Panc1 (cell line): ENCODE data around the gene CRADD. TPM values are rescaled to one million over a fixed set of nuclear protein-coding genes. Genes with fewer than 3 reads are reported as not detected.

ENCODE experiments used
- ATAC-seq: fragments of 200-7000 bp; cut with Tn5 transposase; 2 replicates; pipeline ENCODE4 v1.9.1; 2020; ENCODE audit warnings: mild to moderate bottlenecking, moderate library complexity
- BruUV-seq: library from RNA; stranded (reverse); fragments of 400-500 nt; replicated peaks from 2 replicates; lab custom pipeline; 2021; lab: Mats Ljungman, UMichigan
- CTCF ChIA-PET: fragments of 300-600 bp; sonication (Branson Sonifier 250); formaldehyde crosslinking; loops from one replicate; lab custom pipeline; 2022; ENCODE audit warnings: antibody characterized with exemption; lab: Charles Lee
- POLR2A ChIA-PET: fragments of 300-600 bp; sonication (Branson Sonifier 250); formaldehyde crosslinking; loops from one replicate; lab custom pipeline; 2022; ENCODE audit warnings: antibody characterized with exemption; lab: Charles Lee
- DNase-seq: peaks from one replicate; pipeline ENCODE4 v3.0.0-alpha.2; 2010; ENCODE audit warnings: low read depth, low spot score
- H3K27ac ChIP-seq: 2 replicates; pipeline ENCODE4 v1.5.1; 2011; ENCODE audit warnings: mild to moderate bottlenecking, low read length, inconsistent platforms
- H3K27me3 ChIP-seq: fragments of 200-500 bp; sonication (Bioruptor generic); 2 replicates; pipeline ENCODE4 v1.6.0; 2014; ENCODE audit warnings: low read length, inconsistent platforms; ENCODE audit not compliant: control insufficient read depth, insufficient read depth
- H3K36me3 ChIP-seq: fragments of 200-500 bp; sonication (Bioruptor generic); 2 replicates; pipeline ENCODE4 v1.5.1; 2014; ENCODE audit warnings: inconsistent platforms, mild to moderate bottlenecking, low read length, moderate library complexity; ENCODE audit not compliant: control insufficient read depth, insufficient read depth
- H3K4me1 ChIP-seq: 2 replicates; pipeline ENCODE4 v1.5.1; 2011; ENCODE audit warnings: inconsistent platforms, mild to moderate bottlenecking, low read length, moderate library complexity; ENCODE audit not compliant: control insufficient read depth, insufficient read depth
- H3K4me3 ChIP-seq, 2 experiments: 2 replicates each; pipeline ENCODE4 v1.5.1; 2011 to 2012; ENCODE audit warnings: low read depth in 2 of 2, low read length in 2 of 2, mild to moderate bottlenecking in 2 of 2, inconsistent platforms in 1 of 2, moderate library complexity in 1 of 2
- H3K9me3 ChIP-seq: fragments of 200-500 bp; sonication (Bioruptor generic); 2 replicates; pipeline ENCODE4 v1.5.1; 2014; ENCODE audit warnings: low read depth, mild to moderate bottlenecking, inconsistent platforms, low read length, moderate library complexity; ENCODE audit not compliant: control insufficient read depth, insufficient read depth
- CTCF ChIP-seq: fragments of 450-650 bp; IDR thresholded peaks from 2 replicates; pipeline ENCODE4 v1.5.1; 2017; ENCODE audit warnings: mild to moderate bottlenecking
- POLR2AphosphoS5 ChIP-seq: IDR thresholded peaks from 2 replicates; pipeline ENCODE4 v1.6.1; 2012; ENCODE audit warnings: mild to moderate bottlenecking, low read depth, low read length, moderate library complexity
- SIN3A ChIP-seq: IDR thresholded peaks from 2 replicates; pipeline ENCODE4 v1.6.1; 2012; ENCODE audit warnings: low read depth, mild to moderate bottlenecking, low read length, moderate library complexity, borderline replicate concordance; ENCODE audit not compliant: insufficient read depth
- TCF7L2 ChIP-seq: IDR thresholded peaks from 2 replicates; pipeline ENCODE4 v1.6.1; 2011; ENCODE audit warnings: mild to moderate bottlenecking, low read depth, low read length, inconsistent platforms
- in situ Hi-C: cut with HindIII; loops from 2 replicates; pipeline ENCODE4 v1.10.0; 2016; ENCODE audit warnings: low sequenced_read_pairs, low pct_unique_long_range_greater_than_20kb
- intact Hi-C: fragments of 100-400 bp; cut with micrococcal nuclease; formaldehyde crosslinking; loops from one replicate; pipeline ENCODE4 v1.10.0; 2022; ENCODE audit not compliant: unreplicated experiment
- total RNA-seq: library from RNA; stranded (reverse); gene quantifications from one replicate; pipeline ENCODE4 v1.2.1, GENCODE V29; 2021; ENCODE audit not compliant: unreplicated experiment
- TF ChIP-seq, protein P1 (sequence below), 2 experiments: IDR thresholded peaks; 2 replicates each; pipeline ENCODE4 v1.6.1; 2011 to 2012; ENCODE audit warnings: low read depth in 2 of 2, control low read depth in 1 of 2, low read length in 1 of 2, mild to moderate bottlenecking in 1 of 2, moderate library complexity in 1 of 2; ENCODE audit not compliant: insufficient read depth in 1 of 2

The CRADD gene
- total RNA-seq, 1 experiment from 2014 or later, result 7.0 TPM

DNA sequence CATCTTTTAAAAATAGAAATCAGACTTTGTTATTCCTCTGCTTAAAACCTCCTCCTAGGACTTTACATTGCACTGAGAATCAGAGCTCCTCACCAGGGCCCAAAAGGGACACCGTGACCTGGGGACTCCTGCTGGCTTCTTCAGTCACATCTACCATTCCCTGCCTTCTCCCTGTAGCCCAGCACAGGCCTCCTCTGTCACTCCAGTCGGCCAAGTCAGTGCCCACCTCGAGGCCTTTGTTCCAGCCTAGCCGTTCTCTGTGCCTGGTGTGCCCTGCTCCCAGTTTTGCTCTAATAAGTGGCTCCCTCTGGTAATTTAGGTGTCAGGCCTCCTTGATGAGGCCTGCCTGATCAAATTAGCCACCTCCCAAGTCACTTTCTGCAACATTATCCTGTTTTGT lies 27.4 kb downstream of the CRADD start:
- DNase-seq (no peak), ATAC-seq (no peak)
- in situ Hi-C loops, result no loop called here
- Histone ChIP-seq H3K27me3 (no peaks in the 10 kb centered on the region), H3K27ac (no peak overlapping the region), H3K9me3 (peaks cover 3% of the 10 kb centered on the region; the same call in 1 of the 2 replicates), H3K36me3 (no peaks in the 10 kb centered on the region), H3K4me3 (no peak overlapping the region), H3K4me1 (no peaks in the 10 kb centered on the region)
- no TSS peak for BruUV-seq
- intact Hi-C loops, result no loop called here
- POLR2A ChIA-PET, result no interaction called here
- TF ChIP-seq CTCF, result no peak
- TF ChIP-seq SIN3A, result no peak
- TF ChIP-seq, protein P1, sequence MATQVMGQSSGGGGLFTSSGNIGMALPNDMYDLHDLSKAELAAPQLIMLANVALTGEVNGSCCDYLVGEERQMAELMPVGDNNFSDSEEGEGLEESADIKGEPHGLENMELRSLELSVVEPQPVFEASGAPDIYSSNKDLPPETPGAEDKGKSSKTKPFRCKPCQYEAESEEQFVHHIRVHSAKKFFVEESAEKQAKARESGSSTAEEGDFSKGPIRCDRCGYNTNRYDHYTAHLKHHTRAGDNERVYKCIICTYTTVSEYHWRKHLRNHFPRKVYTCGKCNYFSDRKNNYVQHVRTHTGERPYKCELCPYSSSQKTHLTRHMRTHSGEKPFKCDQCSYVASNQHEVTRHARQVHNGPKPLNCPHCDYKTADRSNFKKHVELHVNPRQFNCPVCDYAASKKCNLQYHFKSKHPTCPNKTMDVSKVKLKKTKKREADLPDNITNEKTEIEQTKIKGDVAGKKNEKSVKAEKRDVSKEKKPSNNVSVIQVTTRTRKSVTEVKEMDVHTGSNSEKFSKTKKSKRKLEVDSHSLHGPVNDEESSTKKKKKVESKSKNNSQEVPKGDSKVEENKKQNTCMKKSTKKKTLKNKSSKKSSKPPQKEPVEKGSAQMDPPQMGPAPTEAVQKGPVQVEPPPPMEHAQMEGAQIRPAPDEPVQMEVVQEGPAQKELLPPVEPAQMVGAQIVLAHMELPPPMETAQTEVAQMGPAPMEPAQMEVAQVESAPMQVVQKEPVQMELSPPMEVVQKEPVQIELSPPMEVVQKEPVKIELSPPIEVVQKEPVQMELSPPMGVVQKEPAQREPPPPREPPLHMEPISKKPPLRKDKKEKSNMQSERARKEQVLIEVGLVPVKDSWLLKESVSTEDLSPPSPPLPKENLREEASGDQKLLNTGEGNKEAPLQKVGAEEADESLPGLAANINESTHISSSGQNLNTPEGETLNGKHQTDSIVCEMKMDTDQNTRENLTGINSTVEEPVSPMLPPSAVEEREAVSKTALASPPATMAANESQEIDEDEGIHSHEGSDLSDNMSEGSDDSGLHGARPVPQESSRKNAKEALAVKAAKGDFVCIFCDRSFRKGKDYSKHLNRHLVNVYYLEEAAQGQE (IDR thresholded peaks at IDR 0.05; ENCODE audit: insufficient read depth in 1 of 2, low read depth in 2 of 2, low read length in 1 of 2), result no peak
- no peak for TF ChIP-seq TCF7L2
- TF ChIP-seq POLR2AphosphoS5, result no peak
- CTCF ChIA-PET, result interaction anchor here (0.6 to 0.9 kb wide), 2 partner anchors 75 to 1509 kb away, joined by 4 read pairs; no protein-coding TSS in a partner anchor

GRCh38 chr12:93705237-93705636 lies 28.1 kb downstream of the CRADD start:
- intact Hi-C loops (no loop called here), in situ Hi-C loops (no loop called here)
- DNase-seq (no peak), ATAC-seq (no peak)
- no peaks in the 10 kb centered on the region for H3K4me1 ChIP-seq
- BruUV-seq, result no TSS peak
- TF ChIP-seq CTCF (no peak), TCF7L2 (no peak), SIN3A (no peak)
- H3K27me3 ChIP-seq, result no peaks in the 10 kb centered on the region
- H3K27ac ChIP-seq, result no peak overlapping the region
- H3K9me3 ChIP-seq, result peaks cover 6% of the 10 kb centered on the region; the same call in 1 of the 2 replicates
- H3K4me3 ChIP-seq, result no peak overlapping the region
- no peaks in the 10 kb centered on the region for H3K36me3 ChIP-seq
- ChIA-PET CTCF (interaction anchor here (0.9 kb wide), 1 partner anchor 1509 kb away, joined by 4 read pairs; no protein-coding TSS in a partner anchor), POLR2A (no interaction called here)
